K562 (cell line): ENCODE results near the gene ABHD3. TPM values are rescaled to one million over a fixed set of nuclear protein-coding genes. Genes with fewer than 3 reads are reported as not detected.

Source experiments
- ATAC-seq: fragments of 200-7000 bp; cut with Tn5 transposase; 3 replicates; pipeline ENCODE4 v1.9.1; 2020; ENCODE audit warnings: moderate library complexity
- BruUV-seq: library from RNA; stranded (reverse); fragments of 400-500 nt; replicated peaks from 2 replicates; lab custom pipeline; 2021; lab: Mats Ljungman, UMichigan
- CTCF ChIA-PET: fragments of 300-600 bp; formaldehyde crosslinking; extraction: SDS; loops from one replicate; lab custom pipeline; 2021; ENCODE audit warnings: low intra/inter-chr PET ratio; lab: Yijun Ruan, JAX
- POLR2A ChIA-PET: fragments of 300-600, 350-650 bp; sonication (Branson Sonifier 250); formaldehyde crosslinking; extraction: SDS; loops from one replicate; lab custom pipeline; 2021; ENCODE audit warnings: antibody characterized with exemption, inconsistent platforms; lab: Yijun Ruan, JAX
- DNase-seq, 4 experiments: peaks; one replicate each; pipeline versions ENCODE4 v3.0.0 to v3.0.0-alpha.2; 2011 to 2018; ENCODE audit warnings: low spot score in 3 of 4, mixed read lengths in 3 of 4; ENCODE audit errors: extremely low read depth in 1 of 4
- FAIRE-seq: peaks from 2 replicates; lab custom pipeline; 2011; peaks lifted over from hg19 to GRCh38; lab: Jason Lieb, UNC
- H2AFZ ChIP-seq: 2 replicates; pipeline ENCODE4 v1.6.0; 2011; ENCODE audit warnings: low read depth, low read length, control low read depth, inconsistent platforms
- H3K27ac ChIP-seq: fragments of 200-600 bp; 3 replicates; pipeline ENCODE4 v1.8.0; 2011; ENCODE audit warnings: low read depth, mild to moderate bottlenecking, control low read depth, inconsistent platforms, low read length, moderate library complexity, mixed read lengths; ENCODE audit errors: extremely low read depth
- H3K27me3 ChIP-seq, 2 experiments: fragments of 300-600 bp in 1 of 2; 2 replicates in 1 of 2; 3 replicates in 1 of 2; pipeline versions ENCODE4 v1.6.0 to v1.8.0; 2011; ENCODE audit warnings: inconsistent platforms in 2 of 2, low read length in 2 of 2, mild to moderate bottlenecking in 1 of 2, mixed read lengths in 1 of 2, moderate library complexity in 1 of 2; ENCODE audit not compliant: control insufficient read depth in 2 of 2, insufficient read depth in 2 of 2
- H3K36me3 ChIP-seq: fragments of 300-600 bp; 3 replicates; pipeline ENCODE4 v1.8.0; 2011; ENCODE audit warnings: mild to moderate bottlenecking, low read length, inconsistent platforms; ENCODE audit not compliant: control insufficient read depth, insufficient read depth
- H3K4me1 ChIP-seq, 2 experiments: fragments of 200-600 bp in 1 of 2; replicated peaks in 1 of 2; 2 replicates in 1 of 2; 3 replicates in 1 of 2; pipeline versions ENCODE4 v1.5.1 to v1.8.0; 2011; ENCODE audit warnings: inconsistent platforms in 2 of 2, low read length in 2 of 2, mild to moderate bottlenecking in 1 of 2, mixed read lengths in 1 of 2, moderate library complexity in 1 of 2; ENCODE audit not compliant: control insufficient read depth in 2 of 2, insufficient read depth in 2 of 2
- H3K4me2 ChIP-seq: 2 replicates; pipeline ENCODE4 v1.6.1; 2011; ENCODE audit warnings: low read length, control low read depth, inconsistent platforms, mixed read lengths; ENCODE audit not compliant: insufficient read depth
- H3K4me3 ChIP-seq: fragments of 200-600 bp; sonication (generic), shearing (Covaris generic); 2 replicates; pipeline ENCODE4 v1.5.1; 2016; ENCODE audit warnings: control low read depth, inconsistent platforms
- H3K79me2 ChIP-seq: fragments of 200-600 bp; 3 replicates; pipeline ENCODE4 v1.8.0; 2011; ENCODE audit warnings: low read length, inconsistent platforms; ENCODE audit not compliant: control insufficient read depth, insufficient read depth
- H3K9ac ChIP-seq, 2 experiments: 2 replicates each; pipeline versions ENCODE4 v1.6.0 to v1.6.1; 2011; ENCODE audit warnings: low read depth in 2 of 2, low read length in 2 of 2, control low read depth in 1 of 2, inconsistent platforms in 1 of 2, mild to moderate bottlenecking in 1 of 2, mixed read lengths in 1 of 2; ENCODE audit not compliant: insufficient read depth in 1 of 2
- H3K9me1 ChIP-seq: one replicate; pipeline ENCODE4 v1.6.0; 2011; ENCODE audit warnings: inconsistent platforms, mild to moderate bottlenecking, low read length, moderate library complexity; ENCODE audit not compliant: control insufficient read depth, insufficient read depth
- H3K9me3 ChIP-seq: replicated peaks from 2 replicates; pipeline ENCODE4 v1.5.1; 2011; ENCODE audit warnings: low read depth, low read length, inconsistent platforms; ENCODE audit not compliant: control insufficient read depth, insufficient read depth
- H4K20me1 ChIP-seq: replicated peaks from 2 replicates; pipeline ENCODE4 v1.6.1; 2011; ENCODE audit warnings: low read length, inconsistent platforms, mixed read lengths; ENCODE audit not compliant: control insufficient read depth, insufficient read depth
- CTCF ChIP-seq, 3 experiments: IDR thresholded peaks in 2 of 3; conservative IDR thresholded peaks in 1 of 3; 2 replicates each; pipeline ENCODE4 v1.5.1; 2011 to 2012; ENCODE audit warnings: low read length in 3 of 3, mild to moderate bottlenecking in 3 of 3, control low read depth in 2 of 3, improper control_type of control experiment in 1 of 3, inconsistent platforms in 1 of 3, low read depth in 1 of 3, mixed read lengths in 1 of 3, moderate library complexity in 1 of 3; ENCODE audit not compliant: insufficient read depth in 2 of 3
- EP400 ChIP-seq: fragments of 450-650 bp; IDR thresholded peaks from 2 replicates; pipeline ENCODE4 v1.6.1; 2017; ENCODE audit warnings: antibody characterized with exemption, mild to moderate bottlenecking, moderate library complexity
- GATAD2A ChIP-seq: fragments of 450-650 bp; IDR thresholded peaks from 2 replicates; pipeline ENCODE4 v1.6.1; 2017
- NR2C1 ChIP-seq, 2 experiments: fragments of 450-650 bp; IDR thresholded peaks; 2 replicates each; pipeline ENCODE4 v1.6.1; 2017; ENCODE audit warnings: mild to moderate bottlenecking in 2 of 2, antibody characterized with exemption in 1 of 2, inconsistent platforms in 1 of 2, missing compliant biosample characterization in 1 of 2, missing genetic modification characterization in 1 of 2
- RBM39 ChIP-seq: fragments of 200-400 bp; formaldehyde crosslinking; optimal IDR thresholded peaks from 2 replicates; pipeline ENCODE3; 2018; ENCODE audit warnings: low read depth, low read length
- SMARCE1 ChIP-seq: fragments of 450-650 bp; IDR thresholded peaks from 2 replicates; pipeline ENCODE4 v1.7.1; 2016; ENCODE audit warnings: mild to moderate bottlenecking
- STAT5A ChIP-seq: IDR thresholded peaks from 2 replicates; pipeline ENCODE4 v1.6.1; 2012; ENCODE audit warnings: low read length, inconsistent platforms, borderline replicate concordance
- ZNF311 ChIP-seq: fragments of 250-450 bp; sonication (Bioruptor Pico); IDR thresholded peaks from 2 replicates; pipeline ENCODE4 v1.4.0; 2020; ENCODE audit warnings: mild to moderate bottlenecking, moderate library complexity
- WGBS: fragments of 100-300 bp; shearing (Covaris generic); methylation state at CpG from one replicate; pipeline ENCODE4 v1.1.6; 2016; ENCODE audit warnings: low coverage, mixed read lengths; ENCODE audit not compliant: insufficient coverage; ENCODE audit errors: missing lambda C conversion rate; 5-methylcytosine and 5-hydroxymethylcytosine counted together
- in situ Hi-C: fragments of 300-500 bp; cut with MboI; formaldehyde crosslinking; loops from 4 replicates; pipeline ENCODE4 v1.15.0; 2018; ENCODE audit warnings: inconsistent platforms, mixed read lengths
- intact Hi-C: fragments of 100-400 bp; cut with micrococcal nuclease; formaldehyde crosslinking; loops from 2 replicates; pipeline ENCODE4 v1.14.2; 2022
- polyA plus RNA-seq, 8 experiments: library from polyadenylated mRNA; depleted of rRNA in 4 of 8; stranded (reverse) in 5 of 8; unstranded in 3 of 8; fragments of >200 nt; fragmentation: Nextera tagmentation in 2 of 8; fragmentation: Illumina TruSeq in 1 of 8; extraction: Ambion mirVana in 2 of 8; extraction: Trizol in 1 of 8; gene quantifications; 2 replicates each; pipeline versions ENCODE4 v1.2.1 to v1.2.3, GENCODE V29; 2011 to 2014; ENCODE audit warnings: inconsistent platforms in 1 of 8, missing spikeins in 1 of 8
- total RNA-seq, 7 experiments: library from RNA; depleted of rRNA in 6 of 7; stranded (reverse); fragments of >200 nt in 6 of 7; fragmentation: Illumina TruSeq in 2 of 7; extraction: Trizol in 2 of 7; gene quantifications; 2 replicates each; pipeline versions ENCODE4 v1.2.1 to v1.2.3, GENCODE V29; 2011 to 2021; ENCODE audit warnings: low replicate concordance in 1 of 7

The ABHD3 gene
- total and polyA plus RNA-seq, 9 of the 15 experiments (the other 6 are each of a cell fraction or from before 2014, with no cell fraction given), result 6.3 to 38.8 (median 19.4) TPM

- 48% methylated on average over 2 of the region's 2 CpGs for WGBS
- Histone ChIP-seq H3K27me3 (no peaks in the 10 kb centered on the region), H3K4me2 (no peak overlapping the region), H3K9ac (no peak overlapping the region), H2AFZ (no peak overlapping the region), H3K9me3 (no peaks in the 10 kb centered on the region), H3K4me1 (no peaks in the 10 kb centered on the region), H3K9me1 (no peaks in the 10 kb centered on the region), H3K4me3 (no peak overlapping the region), H3K27ac (no peak overlapping the region), H3K36me3 (no peaks in the 10 kb centered on the region), H4K20me1 (no peaks in the 10 kb centered on the region), H3K79me2 (no peaks in the 10 kb centered on the region)
- ATAC-seq (no peak), DNase-seq (no peak), FAIRE-seq (no peak)
- CTCF ChIA-PET, result no interaction called here
- in situ Hi-C loops (no loop called here), intact Hi-C loops (no loop called here)
- TF ChIP-seq STAT5A (no peak), NR2C1 (IDR thresholded peaks at IDR 0.05) (no peak), NR2C1 (tag; IDR thresholded peaks at IDR 0.05) (no peak)
- BruUV-seq, result no TSS peak
- POLR2A ChIA-PET, result no interaction called here
These were observed 23.1 kb upstream of the ABHD3 start for GRCh38 chr18:21727702-21728101.

- intact Hi-C loops, result no loop called here
These were observed 20.6 kb upstream of the ABHD3 start for GRCh38 chr18:21725201-21725600.

More at GRCh38 chr18:21725201-21725600, 20.6 kb upstream of the ABHD3 start:
- FAIRE-seq (no peak), DNase-seq (no peak), ATAC-seq (no peak)
- Histone ChIP-seq H2AFZ (no peak overlapping the region), H3K9me1 (no peaks in the 10 kb centered on the region), H3K36me3 (no peaks in the 10 kb centered on the region), H3K27ac (no peak overlapping the region), H3K4me3 (no peak overlapping the region), H3K9ac (no peak overlapping the region), H3K4me2 (no peak overlapping the region), H4K20me1 (no peaks in the 10 kb centered on the region), H3K79me2 (no peaks in the 10 kb centered on the region), H3K27me3 (no peaks in the 10 kb centered on the region), H3K4me1 (no peaks in the 10 kb centered on the region), H3K9me3 (no peaks in the 10 kb centered on the region)
- no peak for TF ChIP-seq GATAD2A
- TF ChIP-seq CTCF (IDR thresholded peaks at IDR 0.05 in 2 of 3, conservative IDR thresholded peaks at IDR 0.05 in 1 of 3; ENCODE audit: insufficient read depth in 2 of 3, low read depth in 1 of 3, low read length in 3 of 3), result no peak
- TF ChIP-seq SMARCE1, result no peak
- no peak for TF ChIP-seq RBM39
- TF ChIP-seq ZNF311 (CRISPR knock-in tag), result no peak
- TF ChIP-seq EP400, result no peak
- POLR2A ChIA-PET, result interaction anchor here (1.5 kb wide), 1 partner anchor 21 kb away, joined by 4 read pairs; no protein-coding TSS in a partner anchor
- in situ Hi-C loops, result no loop called here
- CTCF ChIA-PET, result no interaction called here
- BruUV-seq, result no TSS peak
- 30% methylated on average over 4 of the region's 4 CpGs for WGBS
